COLO668 (cell line): ENCODE results near the gene BRMS1.
"Not testable (repeated sequence)": the region's sequence is repeated elsewhere in the genome, so short reads cannot be mapped to it uniquely, and the experiment has no call there.

Source experiments
- DNase-seq: peaks from one replicate; lab custom pipeline; 2025; ENCODE audit not compliant: unreplicated experiment; lab: John Stamatoyannopoulos, UW

BRMS1 gene

GRCh38 chr11:66344550-66345315 lies at the start of gene BRMS1:
Gene BRMS1 (minus strand): TSS chr11:66345104. CDS start chr11:66342234, 2,870 bp downstream.
- DNase-seq: peak; percentile 98

- no peak for DNase-seq
These were observed 49.0 kb upstream of the BRMS1 start for GRCh38 chr11:66393954-66394353.

GRCh38 chr11:66391322-66391721 lies 46.4 kb upstream of the BRMS1 start:
- DNase-seq: no peak

GRCh38 chr11:66388780-66389386 lies 44.0 kb upstream of the BRMS1 start:
- DNase-seq: peak; percentile 77

- peak; percentile 81 for DNase-seq
These were observed 41.5 kb upstream of the BRMS1 start for GRCh38 chr11:66386171-66387069.

GRCh38 chr11:66384316-66384715 lies 39.4 kb upstream of the BRMS1 start:
- peak; percentile 23 for DNase-seq

- DNase-seq: not testable (repeated sequence)
These were observed 35.4 kb upstream of the BRMS1 start for GRCh38 chr11:66380264-66380663.

GRCh38 chr11:66373690-66374287 lies 28.9 kb upstream of the BRMS1 start:
- not testable (repeated sequence) for DNase-seq

- DNase-seq: no peak
These were observed 28.4 kb upstream of the BRMS1 start for GRCh38 chr11:66373265-66373664.

GRCh38 chr11:66371627-66372415 lies 26.9 kb upstream of the BRMS1 start, which contains the start of gene SLC29A2:
Gene SLC29A2 (minus strand): TSS chr11:66371760. CDS start chr11:66371591, 169 bp downstream.
- peak; percentile 99 for DNase-seq

GRCh38 chr11:66369073-66369894 lies 24.4 kb upstream of the BRMS1 start:
- no peak for DNase-seq

GRCh38 chr11:66368484-66368883 lies 23.6 kb upstream of the BRMS1 start:
- no peak for DNase-seq

- no peak for DNase-seq
These were observed 22.8 kb upstream of the BRMS1 start for GRCh38 chr11:66367561-66368312.

- DNase-seq: no peak
These were observed 22.1 kb upstream of the BRMS1 start for GRCh38 chr11:66366844-66367477.

GRCh38 chr11:66365711-66366619 lies 21.1 kb upstream of the BRMS1 start:
- DNase-seq: no peak

- no peak for DNase-seq
These were observed 20.3 kb upstream of the BRMS1 start for GRCh38 chr11:66365166-66365565.
